Tibial artery (tissue), 4 donors: ENCODE results near the gene CACNG4.

ENCODE experiments used
- DNase-seq, 2 donors: peaks; one replicate each; pipeline ENCODE4 v3.0.0-alpha.2; 2019
- H3K27ac ChIP-seq, 2 donors: fragments of 200-600 bp; sonication (generic) in 1 of 2; 1 replicate in 1 of 2; 2 replicates in 1 of 2; pipeline ENCODE4 v1.5.1; 2018 to 2019; ENCODE audit warnings: mild to moderate bottlenecking in 1 of 2
- H3K27me3 ChIP-seq, 2 donors: fragments of 200-600 bp; sonication (generic) in 1 of 2; one replicate each; pipeline versions ENCODE4 v1.5.1 to v1.6.0; 2016 to 2019
- H3K36me3 ChIP-seq, 3 donors: fragments of 200-600 bp; sonication (generic) in 2 of 3; one replicate each; pipeline ENCODE4 v1.5.1; 2016 to 2019; ENCODE audit warnings: mild to moderate bottlenecking in 2 of 3
- H3K4me1 ChIP-seq, 4 donors: fragments of 200-600 bp; sonication (generic) in 2 of 4; 1 replicate in 3 of 4; 2 replicates in 1 of 4; pipeline ENCODE4 v1.5.1; 2016 to 2019
- H3K4me3 ChIP-seq, 2 donors: fragments of 200-600 bp; sonication (generic) in 1 of 2; 1 replicate in 1 of 2; 2 replicates in 1 of 2; pipeline ENCODE4 v1.5.1; 2018 to 2019; ENCODE audit warnings: mild to moderate bottlenecking in 2 of 2
- H3K9me3 ChIP-seq, 3 donors: fragments of 200-600 bp; sonication (generic) in 1 of 3; one replicate each; pipeline ENCODE4 v1.5.1; 2016 to 2019
- CTCF ChIP-seq, 2 experiments: fragments of 200-600 bp in 1 of 2; fragments of 450-650 bp in 1 of 2; IDR thresholded peaks; one replicate each; pipeline ENCODE4 v1.5.1; 2017 to 2019; ENCODE audit warnings: antibody characterized with exemption in 2 of 2, mild to moderate bottlenecking in 1 of 2, moderate library complexity in 1 of 2
- intact Hi-C: fragments of 100-400 bp; cut with DNase I; formaldehyde crosslinking; loops from one replicate; pipeline ENCODE4 v1.15.0; 2023; ENCODE audit warnings: low total_unique reads

CACNG4 gene

DNA sequence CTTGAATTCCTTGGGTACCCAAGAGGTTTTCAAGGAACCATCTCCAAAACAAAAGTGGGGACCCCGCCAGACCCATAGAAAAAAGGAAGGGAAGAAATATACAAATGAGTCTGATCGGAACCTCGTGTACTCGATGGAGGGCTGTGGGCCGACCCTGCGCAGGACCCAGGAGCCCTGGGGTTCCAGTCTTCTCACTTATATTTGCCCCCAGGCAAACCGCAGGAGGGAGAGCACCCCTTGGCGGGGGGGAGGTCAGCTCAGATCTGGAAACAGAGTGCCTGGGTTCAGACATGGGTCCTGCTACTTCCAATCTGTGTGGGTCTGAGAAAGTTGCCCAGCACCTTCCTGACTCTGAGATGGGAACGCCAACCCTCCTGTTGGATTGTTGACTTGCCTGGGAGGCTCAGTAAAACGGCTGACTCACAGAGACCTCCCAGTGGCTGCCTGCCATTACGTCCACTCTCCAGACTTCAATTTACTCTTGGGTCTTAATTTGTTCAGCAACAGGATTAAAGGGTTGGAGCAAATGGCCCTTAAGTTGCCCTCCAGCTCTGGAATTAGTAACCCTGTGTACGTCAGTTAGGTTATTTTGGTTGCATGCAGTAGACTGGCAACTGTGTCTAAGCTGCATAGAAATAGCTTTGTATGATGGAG, 24.9 kb upstream of the CACNG4 start:
- no peaks in the 10 kb centered on the region for H3K9me3 ChIP-seq
- intact Hi-C loops = no loop called here
- TF ChIP-seq CTCF (IDR thresholded peaks at IDR 0.05) = no peak
- no peak overlapping the region for H3K4me3 ChIP-seq
- no peak for DNase-seq
- H3K27ac ChIP-seq = no peak overlapping the region
- peaks cover 0 to 47% of the 10 kb centered on the region in 2 donors for H3K27me3 ChIP-seq
- H3K4me1 ChIP-seq = no peaks in the 10 kb centered on the region
- no peaks in the 10 kb centered on the region for H3K36me3 ChIP-seq

- H3K4me3 ChIP-seq = no peak overlapping the region
- intact Hi-C loops = no loop called here
- no peaks in the 10 kb centered on the region for H3K36me3 ChIP-seq
- H3K27me3 ChIP-seq = peaks cover 0 to 62% of the 10 kb centered on the region in 2 donors
- no peak for TF ChIP-seq CTCF (IDR thresholded peaks at IDR 0.05)
- no peak for DNase-seq
- no peaks in the 10 kb centered on the region for H3K4me1 ChIP-seq
- H3K9me3 ChIP-seq = no peaks in the 10 kb centered on the region
- H3K27ac ChIP-seq = no peak overlapping the region
These were observed 23.3 kb upstream of the CACNG4 start for GRCh38 chr17:66941249-66941648.

GRCh38 chr17:66941773-66942450, 22.6 kb upstream of the CACNG4 start:
- no peak for TF ChIP-seq CTCF (IDR thresholded peaks at IDR 0.05)
- peaks cover 0 to 68% of the 10 kb centered on the region in 2 donors for H3K27me3 ChIP-seq
- no peaks in the 10 kb centered on the region for H3K4me1 ChIP-seq
- no peak for DNase-seq
- H3K36me3 ChIP-seq = no peaks in the 10 kb centered on the region
- no peak overlapping the region for H3K4me3 ChIP-seq
- intact Hi-C loops = no loop called here
- H3K9me3 ChIP-seq = no peaks in the 10 kb centered on the region
- H3K27ac ChIP-seq = no peak overlapping the region

GRCh38 chr17:66942451-66943264, 21.8 kb upstream of the CACNG4 start:
- peak in 1 of 2 donors; percentile 29 for DNase-seq
- no peaks in the 10 kb centered on the region for H3K9me3 ChIP-seq
- no peaks in the 10 kb centered on the region for H3K36me3 ChIP-seq
- no peak overlapping the region for H3K4me3 ChIP-seq
- H3K4me1 ChIP-seq = no peaks in the 10 kb centered on the region
- peaks cover 0 to 69% of the 10 kb centered on the region in 2 donors for H3K27me3 ChIP-seq
- intact Hi-C loops = no loop called here
- TF ChIP-seq CTCF (IDR thresholded peaks at IDR 0.05) = no peak
- H3K27ac ChIP-seq = no peak overlapping the region

- peaks cover 0 to 71% of the 10 kb centered on the region in 2 donors for H3K27me3 ChIP-seq
- TF ChIP-seq CTCF (IDR thresholded peaks at IDR 0.05) = no peak
- intact Hi-C loops = no loop called here
These were observed 21.0 kb upstream of the CACNG4 start for GRCh38 chr17:66943484-66943883.

More at GRCh38 chr17:66943484-66943883, 21.0 kb upstream of the CACNG4 start:
- H3K27ac ChIP-seq = no peak overlapping the region
- H3K36me3 ChIP-seq = no peaks in the 10 kb centered on the region
- no peak for DNase-seq
- no peak overlapping the region for H3K4me3 ChIP-seq
- H3K4me1 ChIP-seq = no peaks in the 10 kb centered on the region
- no peaks in the 10 kb centered on the region for H3K9me3 ChIP-seq
